Measurements from ENCODE around the gene ALG9. TPM values are rescaled to one million over a fixed set of nuclear protein-coding genes. Genes with fewer than 3 reads are reported as not detected.

The ALG9 gene
- total and polyA plus RNA-seq, 4 donors, result 36.3 to 61.1 (median 46.6) TPM

DNA sequence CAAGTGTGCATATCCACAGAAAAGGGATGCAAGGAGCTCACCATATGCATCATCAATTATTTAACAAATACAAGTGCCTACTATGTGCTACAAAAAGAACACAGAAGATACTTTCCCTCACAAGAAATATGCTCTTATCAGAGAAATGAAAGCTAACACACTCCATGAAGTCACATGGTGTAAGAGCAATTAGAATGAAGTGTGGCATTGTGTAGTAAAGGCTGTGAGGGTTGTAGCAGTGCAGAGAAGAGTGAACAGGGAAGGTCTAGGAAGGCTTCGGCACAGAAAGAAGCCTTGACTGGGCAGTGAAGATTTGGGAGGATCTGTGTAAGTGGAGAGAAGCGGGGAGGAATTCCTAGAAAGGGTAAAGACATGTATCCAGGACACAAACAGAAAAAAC is 127.7 kb downstream of the ALG9 start:
- H3K4me1 ChIP-seq (ENCODE audit: control insufficient read depth, insufficient read depth, low read length), result no peaks in the 10 kb centered on the region
- no peak overlapping the region for H3K27ac ChIP-seq (ENCODE audit: low read depth, low read length)
- DNase-seq (ENCODE audit: low read depth in 4 of 6, low spot score in 6 of 6), result no peak
- H3K27me3 ChIP-seq (ENCODE audit: control insufficient read depth, insufficient read depth, low read length), result no peaks in the 10 kb centered on the region
- H3K36me3 ChIP-seq (ENCODE audit: control insufficient read depth, insufficient read depth, low read length), result peaks cover 21% of the 10 kb centered on the region
- no peak overlapping the region for H3K4me3 ChIP-seq (ENCODE audit: low read depth, low read length)
- peaks cover 1% of the 10 kb centered on the region for H3K9me3 ChIP-seq (ENCODE audit: control insufficient read depth, insufficient read depth, low read length)
- WGBS (ENCODE audit: insufficient coverage), result 92% methylated on average over 2 of the region's 2 CpGs

DNA sequence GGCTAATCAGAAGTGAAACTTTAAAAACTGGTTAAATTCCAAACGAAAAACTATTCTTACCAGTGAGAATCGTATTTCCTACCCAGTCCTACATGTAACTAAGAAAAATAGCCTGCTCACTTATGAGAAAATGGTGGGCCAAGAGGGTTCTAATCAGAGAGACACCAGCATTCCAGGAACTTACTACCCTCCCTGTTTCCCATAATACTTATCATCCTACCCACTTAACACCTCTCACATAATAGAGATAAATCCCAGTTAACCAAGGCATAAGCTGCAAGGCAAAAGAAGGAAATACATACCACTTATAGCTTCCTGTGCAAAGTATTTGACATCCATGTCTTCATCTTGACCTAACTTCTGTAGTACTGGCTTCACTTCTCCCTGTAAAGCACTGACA is 129.6 kb downstream of the ALG9 start:
- peaks cover 1% of the 10 kb centered on the region for H3K9me3 ChIP-seq (ENCODE audit: control insufficient read depth, insufficient read depth, low read length)
- no peaks in the 10 kb centered on the region for H3K27me3 ChIP-seq (ENCODE audit: control insufficient read depth, insufficient read depth, low read length)
- WGBS (ENCODE audit: insufficient coverage), result no CpG with 5 or more reads among the region's 2 CpGs
- H3K27ac ChIP-seq (ENCODE audit: low read depth, low read length), result no peak overlapping the region
- DNase-seq (ENCODE audit: low read depth in 4 of 6, low spot score in 6 of 6), result no peak
- no peak overlapping the region for H3K4me3 ChIP-seq (ENCODE audit: low read depth, low read length)
- H3K4me1 ChIP-seq (ENCODE audit: control insufficient read depth, insufficient read depth, low read length), result peaks cover 11% of the 10 kb centered on the region
- peaks cover 22% of the 10 kb centered on the region for H3K36me3 ChIP-seq (ENCODE audit: control insufficient read depth, insufficient read depth, low read length)

DNA sequence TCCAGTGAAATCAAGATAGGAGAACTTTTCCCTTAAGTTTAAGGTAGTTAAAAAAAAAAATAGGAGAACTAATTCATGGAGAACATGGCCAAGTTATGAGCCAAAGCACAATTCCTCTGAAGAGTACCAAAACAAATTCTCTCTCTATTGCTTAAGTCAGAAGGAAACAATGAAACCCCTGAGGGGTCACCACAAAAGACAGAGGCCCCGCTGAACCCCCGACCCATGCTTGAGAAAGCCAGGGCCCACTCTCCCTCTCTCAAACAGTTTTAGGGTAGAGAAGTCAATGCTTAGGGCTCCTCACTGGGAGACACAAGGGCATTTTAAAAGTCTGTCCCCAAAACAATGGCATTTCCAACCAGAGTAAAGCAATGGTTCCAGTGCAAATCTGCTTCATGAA is 132.1 kb downstream of the ALG9 start:
- DNase-seq (ENCODE audit: low read depth in 4 of 6, low spot score in 6 of 6), result no peak
- H3K36me3 ChIP-seq (ENCODE audit: control insufficient read depth, insufficient read depth, low read length), result peaks cover 14% of the 10 kb centered on the region
- WGBS (ENCODE audit: insufficient coverage), result no CpG with 5 or more reads among the region's 2 CpGs
- H3K27me3 ChIP-seq (ENCODE audit: control insufficient read depth, insufficient read depth, low read length), result no peaks in the 10 kb centered on the region
- no peak overlapping the region for H3K4me3 ChIP-seq (ENCODE audit: low read depth, low read length)
- H3K4me1 ChIP-seq (ENCODE audit: control insufficient read depth, insufficient read depth, low read length), result peaks cover 35% of the 10 kb centered on the region
- H3K9me3 ChIP-seq (ENCODE audit: control insufficient read depth, insufficient read depth, low read length), result no peaks in the 10 kb centered on the region
- no peak overlapping the region for H3K27ac ChIP-seq (ENCODE audit: low read depth, low read length)

DNA sequence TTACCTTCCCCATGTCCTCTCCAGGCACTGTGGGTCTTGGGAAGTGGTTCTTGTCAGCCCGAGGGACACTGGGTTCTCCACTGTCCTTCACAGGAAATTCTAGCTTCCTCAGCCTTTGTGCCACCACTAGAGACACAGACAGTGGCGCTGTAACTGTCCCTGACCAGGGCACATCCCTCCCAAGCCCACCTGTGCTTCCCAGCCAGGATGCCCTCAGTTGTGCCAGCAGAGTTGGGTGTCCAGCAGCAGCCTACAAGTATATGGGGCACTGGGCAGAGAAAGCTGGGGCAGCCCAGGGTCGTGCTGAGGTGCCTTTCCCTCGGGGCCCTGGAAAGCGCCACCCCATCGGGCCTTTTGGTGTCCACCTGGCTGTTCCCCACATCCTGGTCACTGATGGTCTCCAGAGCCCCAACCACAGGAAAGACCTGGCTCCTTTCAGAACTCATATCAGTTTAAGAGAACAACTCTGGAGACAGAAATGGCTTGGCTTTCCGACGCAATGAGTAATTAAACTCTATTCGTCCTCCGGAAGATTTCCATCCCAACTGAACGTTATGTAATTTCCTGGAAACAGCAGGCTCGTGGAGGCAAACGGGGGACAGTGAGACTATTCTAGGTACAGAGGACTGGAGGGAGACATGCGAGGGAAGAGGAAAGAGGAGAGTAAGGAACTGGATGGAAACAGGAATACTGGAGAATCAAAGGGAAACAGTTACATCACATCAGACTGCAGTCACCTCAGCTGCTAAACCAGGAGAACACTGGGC is 133.8 kb downstream of the ALG9 start:
- Histone ChIP-seq H3K9me3 (ENCODE audit: control insufficient read depth, insufficient read depth, low read length) (no peaks in the 10 kb centered on the region), H3K36me3 (ENCODE audit: control insufficient read depth, insufficient read depth, low read length) (peaks cover 10% of the 10 kb centered on the region), H3K27me3 (ENCODE audit: control insufficient read depth, insufficient read depth, low read length) (no peaks in the 10 kb centered on the region), H3K27ac (ENCODE audit: low read depth, low read length) (peak overlapping the region; percentile 98), H3K4me1 (ENCODE audit: control insufficient read depth, insufficient read depth, low read length) (peaks cover 52% of the 10 kb centered on the region), H3K4me3 (ENCODE audit: low read depth, low read length) (no peak overlapping the region)
- WGBS (ENCODE audit: insufficient coverage), result 81% methylated on average over 8 of the region's 14 CpGs
- DNase-seq (ENCODE audit: low read depth in 4 of 6, low spot score in 6 of 6), result peak in 1 of 6 donors; percentile 23

DNA sequence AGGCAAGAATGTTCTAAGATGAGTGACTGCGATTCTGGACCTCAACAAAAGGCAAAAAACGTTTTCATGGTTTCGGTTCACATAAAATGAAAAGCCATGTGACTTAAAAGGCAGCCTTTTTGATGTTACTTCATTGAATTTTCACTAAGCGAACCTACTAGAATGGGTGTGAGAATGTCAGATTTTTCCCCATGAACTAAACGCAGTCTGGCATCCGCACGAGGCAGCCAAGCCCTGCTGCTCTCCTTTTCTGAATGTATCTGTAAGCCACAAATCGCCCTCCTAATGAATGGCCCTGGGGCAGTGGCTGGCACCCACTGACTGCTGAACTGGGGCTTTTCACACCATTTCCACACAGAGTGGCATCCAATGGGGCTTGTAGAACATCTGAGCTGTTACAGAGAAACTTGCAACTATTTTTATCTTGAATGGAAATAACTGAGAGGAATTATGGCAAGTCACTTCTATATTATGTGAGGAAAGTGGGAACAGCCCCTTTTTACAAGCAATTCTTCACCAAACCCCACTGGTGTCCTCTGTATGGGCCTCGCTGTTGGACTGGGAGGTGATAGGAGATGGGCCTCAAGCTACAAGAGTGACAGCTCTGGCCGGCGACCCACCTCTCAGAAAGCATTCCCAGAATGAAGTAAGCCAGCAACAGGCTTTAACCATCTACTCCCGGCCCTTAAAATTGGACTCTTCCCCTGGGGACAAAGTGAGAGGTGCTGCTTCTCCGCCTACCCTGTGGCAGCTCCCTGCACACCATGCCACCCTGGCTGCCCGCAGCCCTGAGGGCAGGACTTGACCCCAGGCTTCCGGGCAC is 134.5 kb downstream of the ALG9 start:
- H3K9me3 ChIP-seq (ENCODE audit: control insufficient read depth, insufficient read depth, low read length), result no peaks in the 10 kb centered on the region
- WGBS (ENCODE audit: insufficient coverage), result 57% methylated on average over 9 of the region's 15 CpGs
- H3K27me3 ChIP-seq (ENCODE audit: control insufficient read depth, insufficient read depth, low read length), result no peaks in the 10 kb centered on the region
- H3K27ac ChIP-seq (ENCODE audit: low read depth, low read length), result peak overlapping the region; percentile 98
- peaks cover 60% of the 10 kb centered on the region for H3K4me1 ChIP-seq (ENCODE audit: control insufficient read depth, insufficient read depth, low read length)
- no peak overlapping the region for H3K4me3 ChIP-seq (ENCODE audit: low read depth, low read length)
- DNase-seq (ENCODE audit: low read depth in 4 of 6, low spot score in 6 of 6), result peak in 2 of 6 donors; percentile 66 to 81
- H3K36me3 ChIP-seq (ENCODE audit: control insufficient read depth, insufficient read depth, low read length), result peaks cover 9% of the 10 kb centered on the region

Small RNA genes lying within 50 kb of the gene (small RNA-seq; reads per million reads assigned to genes)
- not detected for gene GNG5P3 (ENCODE audit: low replicate concordance)
- 0.06 reads per million for gene RPL37AP8 (ENCODE audit: low replicate concordance)

Other genes with a start within 250 kb of the ALG9 start
- 10 to 100 TPM; 27.2 to 45.1 TPM for gene PPP2R1B, start 105.2 kb downstream of the ALG9 start, total RNA-seq
- 10 to 100 TPM; 17.4 to 19.0 TPM for gene PPP2R1B, start 105.2 kb downstream of the ALG9 start, polyA plus RNA-seq (ENCODE audit: insufficient read length in 2 of 2)
- 1 to 10 TPM; 4.6 to 7.1 TPM for gene FDXACB1, start 7.6 kb upstream of the ALG9 start, total RNA-seq
- 1 to 10 TPM; 4.4 to 4.9 TPM for gene FDXACB1, start 7.6 kb upstream of the ALG9 start, polyA plus RNA-seq (ENCODE audit: insufficient read length in 2 of 2)
- gene CFAP68, start 8.0 kb upstream of the ALG9 start, total RNA-seq, result 10 to 100 TPM; 12.9 to 32.6 TPM
- gene CFAP68, start 8.0 kb upstream of the ALG9 start, polyA plus RNA-seq (ENCODE audit: insufficient read length in 2 of 2), result 10 to 100 TPM; 25.1 to 29.7 TPM
- gene CRYAB, start 40.2 kb upstream of the ALG9 start, total RNA-seq, result 10 to 100 TPM; 85.2 to 90.4 TPM
- gene CRYAB, start 40.2 kb upstream of the ALG9 start, polyA plus RNA-seq (ENCODE audit: insufficient read length in 2 of 2), result 100 to 1,000 TPM; 122 to 126 TPM
- 1 to 10 TPM in 1 of 2 donors, under 1 TPM in 1; 0.50 to 3.0 TPM for gene HSPB2, start 41.2 kb upstream of the ALG9 start, total RNA-seq
- gene HSPB2, start 41.2 kb upstream of the ALG9 start, polyA plus RNA-seq (ENCODE audit: insufficient read length in 2 of 2), result 1 to 10 TPM; 4.3 to 5.7 TPM
- under 1 TPM in 1 of 2 donors, not detected in 1; 0.88 TPM for gene C11orf52, start 47.3 kb upstream of the ALG9 start, total RNA-seq
- gene C11orf52, start 47.3 kb upstream of the ALG9 start, polyA plus RNA-seq (ENCODE audit: insufficient read length in 2 of 2), result under 1 TPM; 0.46 to 0.81 TPM
- 10 to 100 TPM; 48.5 to 66.4 TPM for gene DIXDC1, start 65.8 kb upstream of the ALG9 start, total RNA-seq
- 10 to 100 TPM; 31.5 to 34.1 TPM for gene DIXDC1, start 65.8 kb upstream of the ALG9 start, polyA plus RNA-seq (ENCODE audit: insufficient read length in 2 of 2)
- 10 to 100 TPM; 36.5 to 58.3 TPM for gene DLAT, start 153.8 kb upstream of the ALG9 start, total RNA-seq
- 10 to 100 TPM; 39.1 to 53.1 TPM for gene DLAT, start 153.8 kb upstream of the ALG9 start, polyA plus RNA-seq (ENCODE audit: insufficient read length in 2 of 2)
- gene PIH1D2, start 202.4 kb upstream of the ALG9 start, total RNA-seq, result 10 to 100 TPM in 1 of 2 donors, 1 to 10 TPM in 1; 5.4 to 12.9 TPM
- 1 to 10 TPM; 5.3 to 9.3 TPM for gene PIH1D2, start 202.4 kb upstream of the ALG9 start, polyA plus RNA-seq (ENCODE audit: insufficient read length in 2 of 2)
- 10 to 100 TPM; 24.8 to 36.4 TPM for gene NKAPD1, start 202.7 kb upstream of the ALG9 start, total RNA-seq
- gene NKAPD1, start 202.7 kb upstream of the ALG9 start, polyA plus RNA-seq (ENCODE audit: insufficient read length in 2 of 2), result 10 to 100 TPM; 37.3 to 48.1 TPM
- gene TIMM8B, start 215.2 kb upstream of the ALG9 start, total RNA-seq, result 100 to 1,000 TPM in 1 of 2 donors, 10 to 100 TPM in 1; 73.3 to 122 TPM
- 10 to 100 TPM; 74.7 to 80.2 TPM for gene TIMM8B, start 215.2 kb upstream of the ALG9 start, polyA plus RNA-seq (ENCODE audit: insufficient read length in 2 of 2)
- gene SDHD, start 215.3 kb upstream of the ALG9 start, total RNA-seq, result 100 to 1,000 TPM in 1 of 2 donors, 10 to 100 TPM in 1; 93.9 to 125 TPM
- 10 to 100 TPM; 72.5 to 75.6 TPM for gene SDHD, start 215.3 kb upstream of the ALG9 start, polyA plus RNA-seq (ENCODE audit: insufficient read length in 2 of 2)

Data from spinal cord (tissue), 10 donors.